Muscle layer of duodenum (tissue), 2 donors: ENCODE data around the gene KY.

Experiments
- H3K27ac ChIP-seq: one replicate; pipeline ENCODE4 v1.7.0; 2013; ENCODE audit warnings: mild to moderate bottlenecking, low read length
- H3K27me3 ChIP-seq: one replicate; pipeline ENCODE4 v1.7.0; 2013; ENCODE audit warnings: low read depth, mild to moderate bottlenecking, control low read depth, low read length
- H3K36me3 ChIP-seq, 2 donors: one replicate each; pipeline ENCODE4 v1.7.0; 2013; ENCODE audit warnings: low read length in 2 of 2, control low read depth in 1 of 2, mild to moderate bottlenecking in 1 of 2; ENCODE audit not compliant: insufficient read depth in 2 of 2, control insufficient read depth in 1 of 2
- H3K4me1 ChIP-seq, 2 donors: one replicate each; pipeline ENCODE4 v1.7.0; 2013; ENCODE audit warnings: low read length in 2 of 2, mild to moderate bottlenecking in 2 of 2, control low read depth in 1 of 2, moderate library complexity in 1 of 2; ENCODE audit not compliant: insufficient read depth in 2 of 2, control insufficient read depth in 1 of 2
- H3K4me3 ChIP-seq, 2 donors: one replicate each; pipeline ENCODE4 v1.7.0; 2013; ENCODE audit warnings: low read length in 2 of 2, low read depth in 1 of 2, mild to moderate bottlenecking in 1 of 2
- H3K9me3 ChIP-seq, 2 donors: one replicate each; pipeline ENCODE4 v1.7.0; 2013; ENCODE audit warnings: low read length in 2 of 2, control low read depth in 1 of 2, mild to moderate bottlenecking in 1 of 2; ENCODE audit not compliant: control insufficient read depth in 1 of 2
- donor health status: healthy.

Gene KY

GRCh38 chr3:134654031-134654430 is 3.2 kb upstream of the KY start:
- H3K36me3 ChIP-seq = no peaks in the 10 kb centered on the region
- no peak overlapping the region for H3K27ac ChIP-seq
- no peaks in the 10 kb centered on the region for H3K27me3 ChIP-seq
- H3K4me3 ChIP-seq = no peak overlapping the region
- peaks cover 0 to 16% of the 10 kb centered on the region in 2 donors for H3K4me1 ChIP-seq
- no peaks in the 10 kb centered on the region for H3K9me3 ChIP-seq

GRCh38 chr3:134652886-134653630 is 2.2 kb upstream of the KY start:
- Histone ChIP-seq H3K4me3 (no peak overlapping the region), H3K36me3 (no peaks in the 10 kb centered on the region), H3K4me1 (peaks cover 0 to 16% of the 10 kb centered on the region in 2 donors), H3K27ac (no peak overlapping the region), H3K27me3 (no peaks in the 10 kb centered on the region), H3K9me3 (no peaks in the 10 kb centered on the region)

GRCh38 chr3:134652409-134652831 is 1.6 kb upstream of the KY start:
- Histone ChIP-seq H3K4me1 (peaks cover 0 to 16% of the 10 kb centered on the region in 2 donors), H3K27me3 (no peaks in the 10 kb centered on the region), H3K9me3 (no peaks in the 10 kb centered on the region), H3K36me3 (no peaks in the 10 kb centered on the region), H3K4me3 (no peak overlapping the region), H3K27ac (no peak overlapping the region)

- H3K27ac ChIP-seq = no peak overlapping the region
- H3K4me3 ChIP-seq = peak overlapping the region; percentile 65 to 77
- no peaks in the 10 kb centered on the region for H3K27me3 ChIP-seq
- H3K36me3 ChIP-seq = peaks cover 0 to 3% of the 10 kb centered on the region in 2 donors
- peaks cover 0 to 16% of the 10 kb centered on the region in 2 donors for H3K4me1 ChIP-seq
- no peaks in the 10 kb centered on the region for H3K9me3 ChIP-seq
These were observed 672 bp upstream of the KY start for GRCh38 chr3:134651347-134652041.

- H3K36me3 ChIP-seq = peaks cover 0 to 7% of the 10 kb centered on the region in 2 donors
- no peaks in the 10 kb centered on the region for H3K27me3 ChIP-seq
- H3K4me1 ChIP-seq = peaks cover 3 to 20% of the 10 kb centered on the region in 2 donors
- no peak overlapping the region for H3K27ac ChIP-seq
- no peaks in the 10 kb centered on the region for H3K9me3 ChIP-seq
- no peak overlapping the region for H3K4me3 ChIP-seq
These were observed 1.6 kb downstream of the KY start for GRCh38 chr3:134649106-134649705.

- no peaks in the 10 kb centered on the region for H3K27me3 ChIP-seq
- H3K27ac ChIP-seq = no peak overlapping the region
- H3K36me3 ChIP-seq = peaks cover 0 to 7% of the 10 kb centered on the region in 2 donors
- H3K9me3 ChIP-seq = no peaks in the 10 kb centered on the region
- H3K4me3 ChIP-seq = no peak overlapping the region
- peaks cover 3 to 20% of the 10 kb centered on the region in 2 donors for H3K4me1 ChIP-seq
These were observed 2.7 kb downstream of the KY start for GRCh38 chr3:134647902-134648760.

- H3K27ac ChIP-seq = no peak overlapping the region
- no peak overlapping the region for H3K4me3 ChIP-seq
- no peaks in the 10 kb centered on the region for H3K27me3 ChIP-seq
- peaks cover 3 to 6% of the 10 kb centered on the region in 2 donors for H3K4me1 ChIP-seq
- H3K9me3 ChIP-seq = no peaks in the 10 kb centered on the region
- H3K36me3 ChIP-seq = peaks cover 0 to 7% of the 10 kb centered on the region in 2 donors
These were observed 4.7 kb downstream of the KY start for GRCh38 chr3:134646086-134646485.

GRCh38 chr3:134645515-134645914 is 5.3 kb downstream of the KY start:
- Histone ChIP-seq H3K4me3 (no peak overlapping the region), H3K4me1 (peaks cover 3 to 4% of the 10 kb centered on the region in 2 donors), H3K27ac (no peak overlapping the region)

GRCh38 chr3:134644731-134645514 is 5.9 kb downstream of the KY start:
- Histone ChIP-seq H3K9me3 (no peaks in the 10 kb centered on the region), H3K4me3 (no peak overlapping the region), H3K36me3 (peaks cover 0 to 7% of the 10 kb centered on the region in 2 donors), H3K27me3 (no peaks in the 10 kb centered on the region), H3K4me1 (peaks cover 3 to 4% of the 10 kb centered on the region in 2 donors), H3K27ac (no peak overlapping the region)

More at GRCh38 chr3:134645515-134645914, 5.3 kb downstream of the KY start:
- H3K36me3 ChIP-seq = peaks cover 0 to 7% of the 10 kb centered on the region in 2 donors
- no peaks in the 10 kb centered on the region for H3K9me3 ChIP-seq
- H3K27me3 ChIP-seq = no peaks in the 10 kb centered on the region

- Histone ChIP-seq H3K9me3 (no peaks in the 10 kb centered on the region), H3K27me3 (no peaks in the 10 kb centered on the region), H3K4me1 (peaks cover 3 to 4% of the 10 kb centered on the region in 2 donors), H3K36me3 (peaks cover 0 to 7% of the 10 kb centered on the region in 2 donors), H3K27ac (no peak overlapping the region), H3K4me3 (no peak overlapping the region)
These were observed 7.6 kb downstream of the KY start for GRCh38 chr3:134643150-134643675.
